PFSK-1 (cell line): ENCODE results near the gene RASGRF1.

ENCODE experiments used
- FOXP2 ChIP-seq: optimal IDR thresholded peaks from 2 replicates; pipeline ENCODE3; 2011; ENCODE audit warnings: borderline replicate concordance, control low read depth, inconsistent platforms; ENCODE audit not compliant: insufficient read depth; ENCODE audit errors: extremely low read length, extremely low read depth
- POLR2AphosphoS5 ChIP-seq: IDR thresholded peaks from 2 replicates; pipeline ENCODE4 v1.6.1; 2012; ENCODE audit warnings: low read depth, mild to moderate bottlenecking, control low read depth, low read length, moderate library complexity
- SIN3A ChIP-seq: IDR thresholded peaks from 2 replicates; pipeline ENCODE4 v1.6.1; 2012; ENCODE audit warnings: mild to moderate bottlenecking, low read length, moderate library complexity, borderline replicate concordance; ENCODE audit not compliant: insufficient read depth
- TAF1 ChIP-seq: IDR thresholded peaks from 2 replicates; pipeline ENCODE4 v1.6.1; 2012; ENCODE audit warnings: low read length, control low read depth, borderline replicate concordance; ENCODE audit not compliant: insufficient read depth
- TF ChIP-seq, protein P1 (sequence below), 2 experiments: IDR thresholded peaks; 2 replicates each; pipeline versions ENCODE4 v1.6.1 to v1.8.0; 2011 to 2012; ENCODE audit warnings: low read depth in 2 of 2, low read length in 2 of 2, control low read depth in 1 of 2, inconsistent platforms in 1 of 2, mild to moderate bottlenecking in 1 of 2, moderate library complexity in 1 of 2; ENCODE audit not compliant: insufficient read depth in 1 of 2

RASGRF1 gene

GRCh38 chr15:79010278-79010677 lies 80.3 kb downstream of the RASGRF1 start:
- no peak for TF ChIP-seq POLR2AphosphoS5
- no peak for TF ChIP-seq TAF1
- TF ChIP-seq, protein P1, sequence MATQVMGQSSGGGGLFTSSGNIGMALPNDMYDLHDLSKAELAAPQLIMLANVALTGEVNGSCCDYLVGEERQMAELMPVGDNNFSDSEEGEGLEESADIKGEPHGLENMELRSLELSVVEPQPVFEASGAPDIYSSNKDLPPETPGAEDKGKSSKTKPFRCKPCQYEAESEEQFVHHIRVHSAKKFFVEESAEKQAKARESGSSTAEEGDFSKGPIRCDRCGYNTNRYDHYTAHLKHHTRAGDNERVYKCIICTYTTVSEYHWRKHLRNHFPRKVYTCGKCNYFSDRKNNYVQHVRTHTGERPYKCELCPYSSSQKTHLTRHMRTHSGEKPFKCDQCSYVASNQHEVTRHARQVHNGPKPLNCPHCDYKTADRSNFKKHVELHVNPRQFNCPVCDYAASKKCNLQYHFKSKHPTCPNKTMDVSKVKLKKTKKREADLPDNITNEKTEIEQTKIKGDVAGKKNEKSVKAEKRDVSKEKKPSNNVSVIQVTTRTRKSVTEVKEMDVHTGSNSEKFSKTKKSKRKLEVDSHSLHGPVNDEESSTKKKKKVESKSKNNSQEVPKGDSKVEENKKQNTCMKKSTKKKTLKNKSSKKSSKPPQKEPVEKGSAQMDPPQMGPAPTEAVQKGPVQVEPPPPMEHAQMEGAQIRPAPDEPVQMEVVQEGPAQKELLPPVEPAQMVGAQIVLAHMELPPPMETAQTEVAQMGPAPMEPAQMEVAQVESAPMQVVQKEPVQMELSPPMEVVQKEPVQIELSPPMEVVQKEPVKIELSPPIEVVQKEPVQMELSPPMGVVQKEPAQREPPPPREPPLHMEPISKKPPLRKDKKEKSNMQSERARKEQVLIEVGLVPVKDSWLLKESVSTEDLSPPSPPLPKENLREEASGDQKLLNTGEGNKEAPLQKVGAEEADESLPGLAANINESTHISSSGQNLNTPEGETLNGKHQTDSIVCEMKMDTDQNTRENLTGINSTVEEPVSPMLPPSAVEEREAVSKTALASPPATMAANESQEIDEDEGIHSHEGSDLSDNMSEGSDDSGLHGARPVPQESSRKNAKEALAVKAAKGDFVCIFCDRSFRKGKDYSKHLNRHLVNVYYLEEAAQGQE (IDR thresholded peaks at IDR 0.05; ENCODE audit: insufficient read depth in 1 of 2, low read depth in 2 of 2, low read length in 2 of 2), result no peak
- no peak for TF ChIP-seq FOXP2
- no peak for TF ChIP-seq SIN3A

- no peak for TF ChIP-seq FOXP2
- TF ChIP-seq, protein P1 (IDR thresholded peaks at IDR 0.05; ENCODE audit: insufficient read depth in 1 of 2, low read depth in 2 of 2, low read length in 2 of 2), result no peak
- TF ChIP-seq TAF1, result no peak
- TF ChIP-seq POLR2AphosphoS5, result no peak
- no peak for TF ChIP-seq SIN3A
Measured at GRCh38 chr15:79009379-79009778, 81.2 kb downstream of the RASGRF1 start.

- TF ChIP-seq FOXP2, result no peak
- TF ChIP-seq SIN3A, result no peak
- TF ChIP-seq TAF1, result no peak
- TF ChIP-seq, protein P1 (IDR thresholded peaks at IDR 0.05; ENCODE audit: insufficient read depth in 1 of 2, low read depth in 2 of 2, low read length in 2 of 2), result no peak
- no peak for TF ChIP-seq POLR2AphosphoS5
Measured at GRCh38 chr15:79008659-79009058, 81.9 kb downstream of the RASGRF1 start.

GRCh38 chr15:79007066-79007465 lies 83.5 kb downstream of the RASGRF1 start:
- TF ChIP-seq SIN3A (no peak), POLR2AphosphoS5 (no peak), FOXP2 (no peak), TAF1 (no peak)
- TF ChIP-seq, protein P1 (IDR thresholded peaks at IDR 0.05; ENCODE audit: insufficient read depth in 1 of 2, low read depth in 2 of 2, low read length in 2 of 2), result no peak

- TF ChIP-seq POLR2AphosphoS5 (no peak), SIN3A (no peak), FOXP2 (no peak), TAF1 (no peak)
- TF ChIP-seq, protein P1 (IDR thresholded peaks at IDR 0.05; ENCODE audit: insufficient read depth in 1 of 2, low read depth in 2 of 2, low read length in 2 of 2), result no peak
Measured at GRCh38 chr15:79006071-79006470, 84.5 kb downstream of the RASGRF1 start.
